ENCODE data around the gene SULT1E1.

SULT1E1 gene

GRCh38 chr4:69811166-69811565 is 48.8 kb downstream of the SULT1E1 start:
- ChIA-PET POLR2A (no interaction called here), CTCF (no interaction called here)
- TF ChIP-seq CTCF (IDR thresholded peaks at IDR 0.05; ENCODE audit: insufficient read depth, low read length, missing control alignments), result no peak
- H3K4me3 ChIP-seq (ENCODE audit: low read depth, low read length), result no peak overlapping the region
- no peak for DNase-seq (ENCODE audit: low read depth, low spot score)

- ChIA-PET CTCF (interaction anchor here (0.8 to 1.3 kb wide), 2 partner anchors 10 to 14 kb away, joined by 3 read pairs; no protein-coding TSS in a partner anchor), POLR2A (no interaction called here)
- H3K4me3 ChIP-seq (ENCODE audit: low read depth, low read length), result no peak overlapping the region
- DNase-seq (ENCODE audit: low read depth, low spot score), result peak; percentile 3
- TF ChIP-seq CTCF (IDR thresholded peaks at IDR 0.05; ENCODE audit: insufficient read depth, low read length, missing control alignments), result no peak
Observed at GRCh38 chr4:69800599-69800998, 59.3 kb downstream of the SULT1E1 start.

- POLR2A ChIA-PET, result no interaction called here
- CTCF ChIA-PET, result no interaction called here
- DNase-seq (ENCODE audit: low read depth, low spot score), result no peak
- no peak overlapping the region for H3K4me3 ChIP-seq (ENCODE audit: low read depth, low read length)
- no peak for TF ChIP-seq CTCF (IDR thresholded peaks at IDR 0.05; ENCODE audit: insufficient read depth, low read length, missing control alignments)
Observed at GRCh38 chr4:69799337-69799736, 60.6 kb downstream of the SULT1E1 start.

- H3K4me3 ChIP-seq (ENCODE audit: low read depth, low read length), result no peak overlapping the region
- TF ChIP-seq CTCF (IDR thresholded peaks at IDR 0.05; ENCODE audit: insufficient read depth, low read length, missing control alignments), result no peak
- CTCF ChIA-PET, result no interaction called here
- no peak for DNase-seq (ENCODE audit: low read depth, low spot score)
- POLR2A ChIA-PET, result no interaction called here
Observed at GRCh38 chr4:69793732-69794131, 66.2 kb downstream of the SULT1E1 start.

Data from AG04449 (cell line).